HepG2 (cell line): ENCODE results near the gene COPS3. TPM values are rescaled to one million over a fixed set of nuclear protein-coding genes. Genes with fewer than 3 reads are reported as not detected.

Source experiments
- ATAC-seq: fragments of 200-7000 bp; cut with Tn5 transposase; 3 replicates; pipeline ENCODE4 v1.9.1; 2020; ENCODE audit warnings: mild to moderate bottlenecking, moderate library complexity
- BruUV-seq: library from RNA; stranded (reverse); fragments of 400-500 nt; replicated peaks from 2 replicates; lab custom pipeline; 2021; lab: Mats Ljungman, UMichigan
- CTCF ChIA-PET: fragments of 300-600 bp; formaldehyde crosslinking; extraction: SDS; loops from one replicate; lab custom pipeline; 2021; ENCODE audit warnings: low total read pairs, inconsistent platforms, low intra/inter-chr PET ratio; lab: Yijun Ruan, JAX
- POLR2A ChIA-PET: fragments of 350-600 bp; sonication (Branson Sonifier 250); formaldehyde crosslinking; loops from one replicate; lab custom pipeline; 2020; ENCODE audit warnings: antibody characterized with exemption, inconsistent platforms; lab: Yijun Ruan, JAX
- DNase-seq: peaks from one replicate; pipeline ENCODE4 v3.0.0-alpha.2; 2015; ENCODE audit warnings: low spot score
- FAIRE-seq: peaks from 3 replicates; lab custom pipeline; 2011; peaks lifted over from hg19 to GRCh38; lab: Jason Lieb, UNC
- H2AFZ ChIP-seq: one replicate; pipeline ENCODE4 v1.6.1; 2011; ENCODE audit warnings: low read length, inconsistent platforms
- H3K27ac ChIP-seq: fragments of 300-600 bp; 3 replicates; pipeline ENCODE4 v1.8.0; 2011; ENCODE audit warnings: mixed run types, mild to moderate bottlenecking, mixed read lengths, low read length, inconsistent platforms; ENCODE audit not compliant: insufficient read depth; ENCODE audit errors: extremely low read length
- H3K27me3 ChIP-seq, 2 experiments: fragments of 200-600 bp in 1 of 2; 2 replicates in 1 of 2; 3 replicates in 1 of 2; pipeline versions ENCODE4 v1.6.0 to v1.8.0; 2011; ENCODE audit warnings: low read length in 2 of 2, mild to moderate bottlenecking in 2 of 2, moderate library complexity in 2 of 2, inconsistent platforms in 1 of 2; ENCODE audit not compliant: insufficient read depth in 2 of 2, control insufficient read depth in 1 of 2
- H3K36me3 ChIP-seq, 2 experiments: fragments of 200-600 bp in 1 of 2; replicated peaks in 1 of 2; 2 replicates in 1 of 2; 3 replicates in 1 of 2; pipeline versions ENCODE4 v1.5.1 to v1.8.0; 2011; ENCODE audit warnings: low read length in 2 of 2, inconsistent platforms in 1 of 2; ENCODE audit not compliant: insufficient read depth in 2 of 2, control insufficient read depth in 1 of 2
- H3K4me1 ChIP-seq: 2 replicates; pipeline ENCODE4 v1.5.1; 2012; ENCODE audit warnings: low read length, inconsistent platforms; ENCODE audit not compliant: insufficient read depth
- H3K4me2 ChIP-seq: 2 replicates; pipeline ENCODE4 v1.6.0; 2011; ENCODE audit warnings: low read depth, low read length, inconsistent platforms
- H3K4me3 ChIP-seq, 3 experiments: fragments of 200-600 bp in 1 of 3; sonication (generic), shearing (Covaris generic) in 1 of 3; replicated peaks in 1 of 3; 2 replicates each; pipeline ENCODE4 v1.5.1; 2011 to 2016; ENCODE audit warnings: low read length in 3 of 3, inconsistent platforms in 2 of 3, low read depth in 2 of 3, mild to moderate bottlenecking in 2 of 3, control low read depth in 1 of 3, mixed read lengths in 1 of 3; ENCODE audit not compliant: insufficient read depth in 1 of 3
- H3K79me2 ChIP-seq: one replicate; pipeline ENCODE4 v1.6.1; 2011; ENCODE audit warnings: low read length, inconsistent platforms; ENCODE audit not compliant: insufficient read depth
- H3K9ac ChIP-seq: 2 replicates; pipeline ENCODE4 v1.6.0; 2011; ENCODE audit warnings: mild to moderate bottlenecking, low read depth, low read length, inconsistent platforms; ENCODE audit not compliant: insufficient read depth
- H3K9me3 ChIP-seq: 2 replicates; pipeline ENCODE4 v1.5.1; 2012; ENCODE audit warnings: mild to moderate bottlenecking, low read length
- H4K20me1 ChIP-seq: 2 replicates; pipeline ENCODE4 v1.6.0; 2011; ENCODE audit warnings: inconsistent platforms, mild to moderate bottlenecking, low read length, moderate library complexity; ENCODE audit not compliant: insufficient read depth
- CHD4 ChIP-seq: fragments of 200-600 bp; sonication (generic); IDR thresholded peaks from 2 replicates; pipeline ENCODE4 v1.7.0; 2017; ENCODE audit warnings: mild to moderate bottlenecking, low read length, borderline replicate concordance
- HNRNPH1 ChIP-seq: fragments of 200-400 bp; formaldehyde crosslinking; optimal IDR thresholded peaks from 2 replicates; pipeline ENCODE3; 2017; ENCODE audit warnings: mild to moderate bottlenecking, low read depth, low read length
- MEIS2 ChIP-seq: sonication (generic); formaldehyde crosslinking; IDR thresholded peaks from 2 replicates; pipeline ENCODE4 v1.9.0; 2021; ENCODE audit warnings: mild to moderate bottlenecking, missing genetic modification reagents
- PAF1 ChIP-seq: IDR thresholded peaks from 2 replicates; pipeline ENCODE4 v1.6.1; 2016; ENCODE audit warnings: missing genetic modification reagents, missing compliant biosample characterization
- PRDM10 ChIP-seq: sonication (generic); formaldehyde crosslinking; IDR thresholded peaks from 2 replicates; pipeline ENCODE4 v1.4.0; 2020; ENCODE audit warnings: low read depth, missing genetic modification reagents
- RCOR2 ChIP-seq: IDR thresholded peaks from 2 replicates; pipeline ENCODE4 v1.6.1; 2016; ENCODE audit warnings: missing biosample characterization, missing genetic modification reagents
- TBL1XR1 ChIP-seq: fragments of 150-350 bp; IDR thresholded peaks from 2 replicates; pipeline ENCODE4 v1.6.1; 2014; ENCODE audit warnings: borderline replicate concordance, low read length; ENCODE audit not compliant: partially characterized antibody
- TERF1 ChIP-seq: sonication (generic); formaldehyde crosslinking; IDR thresholded peaks from 2 replicates; pipeline ENCODE4 v1.8.0; 2022; ENCODE audit warnings: mild to moderate bottlenecking, missing genetic modification reagents, moderate library complexity
- TOE1 ChIP-seq: sonication (generic); formaldehyde crosslinking; IDR thresholded peaks from 2 replicates; pipeline ENCODE4 v1.4.0; 2020; ENCODE audit warnings: mild to moderate bottlenecking, missing genetic modification reagents
- ZBTB2 ChIP-seq: sonication (generic); formaldehyde crosslinking; IDR thresholded peaks from 2 replicates; pipeline ENCODE4 v1.8.0; 2022; ENCODE audit warnings: low read depth, missing genetic modification reagents
- ZKSCAN8 ChIP-seq: IDR thresholded peaks from 2 replicates; pipeline ENCODE4 v1.6.1; 2016; ENCODE audit warnings: borderline replicate concordance, missing genetic modification reagents, missing compliant biosample characterization
- ZNF282 ChIP-seq: fragments of 450-650 bp; IDR thresholded peaks from 2 replicates; pipeline ENCODE4 v1.6.1; 2018; ENCODE audit not compliant: partially characterized antibody
- ZNF761 ChIP-seq: sonication (generic); formaldehyde crosslinking; conservative IDR thresholded peaks from 2 replicates; pipeline ENCODE4 v1.4.0; 2020; ENCODE audit warnings: mild to moderate bottlenecking, missing genetic modification reagents
- WGBS: methylation state at CpG from one replicate; pipeline ENCODE4 v1.1.6; 2017; ENCODE audit warnings: low lambda C conversion rate; 5-methylcytosine and 5-hydroxymethylcytosine counted together
- in situ Hi-C: cut with HindIII; loops from 2 replicates; pipeline ENCODE4 v1.10.0; 2017; ENCODE audit warnings: low pct_unique_long_range_greater_than_20kb; ENCODE audit not compliant: extremely low pct_ligation_motif_present
- intact Hi-C: fragments of 100-400 bp; cut with micrococcal nuclease; formaldehyde crosslinking; loops from one replicate; pipeline ENCODE4 v1.10.0; 2022; ENCODE audit not compliant: unreplicated experiment
- polyA plus RNA-seq, 8 experiments: library from polyadenylated mRNA; depleted of rRNA in 3 of 8; stranded (reverse) in 7 of 8; unstranded in 1 of 8; fragments of >200 nt; fragmentation: Illumina TruSeq in 4 of 8; extraction: Trizol in 4 of 8; gene quantifications; 2 replicates each; pipeline versions ENCODE4 v1.2.1 to v1.2.3, GENCODE V29; 2011 to 2016; ENCODE audit warnings: low read depth in 4 of 8, missing spikeins in 1 of 8, mixed read lengths in 1 of 8; ENCODE audit not compliant: insufficient read depth in 1 of 8
- total RNA-seq, 5 experiments: library from RNA; depleted of rRNA; stranded (reverse); fragments of >200 nt; fragmentation: Illumina TruSeq; extraction: Trizol; gene quantifications; 2 replicates each; pipeline ENCODE4 v1.2.3, GENCODE V29; 2016; ENCODE audit warnings: low read depth in 1 of 5

Gene COPS3
- total and polyA plus RNA-seq, 2 of the 13 experiments (the other 11 are each of a cell fraction or from before 2014, with no cell fraction given) = 46.3 to 103 TPM

- 96% methylated on average over 26 of the region's 26 CpGs for WGBS
- CTCF ChIA-PET = no interaction called here
Measured at GRCh38 chr17:17229416-17230384, 51.3 kb downstream of the COPS3 start.

More at GRCh38 chr17:17229416-17230384, 51.3 kb downstream of the COPS3 start:
- FAIRE-seq = no peak
- Histone ChIP-seq H3K4me2 (no peak overlapping the region), H3K4me1 (peaks cover 31% of the 10 kb centered on the region), H3K79me2 (peaks cover 10% of the 10 kb centered on the region), H4K20me1 (no peaks in the 10 kb centered on the region), H3K36me3 (peaks cover 38 to 76% of the 10 kb centered on the region in 2 experiments), H2AFZ (no peak overlapping the region), H3K4me3 (no peak overlapping the region), H3K9ac (no peak overlapping the region), H3K27me3 (no peaks in the 10 kb centered on the region)
- intact Hi-C loops = no loop called here
- POLR2A ChIA-PET = no interaction called here
- TF ChIP-seq TOE1 (no peak), TBL1XR1 (no peak), ZNF761 (CRISPR knock-in tag) (no peak), ZKSCAN8 (CRISPR knock-in tag) (no peak), HNRNPH1 (no peak), CHD4 (no peak), MEIS2 (CRISPR knock-in tag) (no peak), PAF1 (no peak), ZNF282 (no peak), TERF1 (no peak), RCOR2 (no peak), PRDM10 (CRISPR knock-in tag) (no peak), ZBTB2 (CRISPR knock-in tag) (no peak)
- TF ChIP-seq, all 625 proteins: peak for 0
- Histone ChIP-seq H3K9me3 (no peaks in the 10 kb centered on the region), H3K27ac (no peak overlapping the region)
- in situ Hi-C loops = no loop called here
- BruUV-seq = no TSS peak
- no peak for DNase-seq
- ATAC-seq = no peak
